ENCODE results near the gene ALKBH6. TPM values are rescaled to one million over a fixed set of nuclear protein-coding genes. Genes with fewer than 3 reads are reported as not detected.

ALKBH6 gene
- total and polyA plus RNA-seq, 4 donors, result 10.3 to 25.6 (median 14.6) TPM

Other genes with a start within 250 kb of the ALKBH6 start
- gene ARHGAP33, start 238.6 kb downstream of the ALKBH6 start, total RNA-seq, result 10 to 100 TPM; 12.3 to 27.8 TPM
- gene ARHGAP33, start 238.6 kb downstream of the ALKBH6 start, polyA plus RNA-seq, result 10 to 100 TPM in 1 of 2 donors, 1 to 10 TPM in 1; 1.9 to 22.1 TPM
- gene PRODH2, start 201.4 kb downstream of the ALKBH6 start, total RNA-seq, result not detected
- not detected for gene PRODH2, start 201.4 kb downstream of the ALKBH6 start, polyA plus RNA-seq
- not detected for gene NPHS1, start 161.7 kb downstream of the ALKBH6 start, total RNA-seq
- gene NPHS1, start 161.7 kb downstream of the ALKBH6 start, polyA plus RNA-seq, result not detected
- not detected for gene KIRREL2, start 157.3 kb downstream of the ALKBH6 start, total RNA-seq
- under 1 TPM; 0.08 to 0.50 TPM for gene KIRREL2, start 157.3 kb downstream of the ALKBH6 start, polyA plus RNA-seq
- 10 to 100 TPM; 12.9 to 13.5 TPM for gene APLP1, start 145.6 kb downstream of the ALKBH6 start, total RNA-seq
- 10 to 100 TPM in 1 of 2 donors, 1 to 10 TPM in 1; 7.6 to 23.0 TPM for gene APLP1, start 145.6 kb downstream of the ALKBH6 start, polyA plus RNA-seq
- gene NFKBID, start 113.7 kb downstream of the ALKBH6 start, total RNA-seq, result 10 to 100 TPM; 18.9 to 19.4 TPM
- gene NFKBID, start 113.7 kb downstream of the ALKBH6 start, polyA plus RNA-seq, result 10 to 100 TPM in 1 of 2 donors, 1 to 10 TPM in 1; 2.9 to 10.4 TPM
- gene HCST, start 111.7 kb downstream of the ALKBH6 start, total RNA-seq, result 10 to 100 TPM; 18.7 TPM
- 10 to 100 TPM in 1 of 2 donors, 1 to 10 TPM in 1; 7.3 to 20.9 TPM for gene HCST, start 111.7 kb downstream of the ALKBH6 start, polyA plus RNA-seq
- gene TYROBP, start 105.9 kb downstream of the ALKBH6 start, total RNA-seq, result 100 to 1,000 TPM in 1 of 2 donors, 10 to 100 TPM in 1; 98.9 to 117 TPM
- gene TYROBP, start 105.9 kb downstream of the ALKBH6 start, polyA plus RNA-seq, result 100 to 1,000 TPM in 1 of 2 donors, 10 to 100 TPM in 1; 48.8 to 327 TPM
- 10 to 100 TPM; 14.5 to 15.1 TPM for gene LRFN3, start 77.8 kb downstream of the ALKBH6 start, total RNA-seq
- gene LRFN3, start 77.8 kb downstream of the ALKBH6 start, polyA plus RNA-seq, result 1 to 10 TPM; 2.0 to 6.1 TPM
- gene SDHAF1, start 19.0 kb downstream of the ALKBH6 start, total RNA-seq, result 10 to 100 TPM; 11.6 to 16.6 TPM
- 10 to 100 TPM; 11.1 to 26.1 TPM for gene SDHAF1, start 19.0 kb downstream of the ALKBH6 start, polyA plus RNA-seq
- gene SYNE4, start 5.4 kb downstream of the ALKBH6 start, total RNA-seq, result 1 to 10 TPM; 1.0 to 1.4 TPM
- 1 to 10 TPM in 1 of 2 donors, not detected in 1; 2.3 TPM for gene SYNE4, start 5.4 kb downstream of the ALKBH6 start, polyA plus RNA-seq
- 10 to 100 TPM; 35.1 to 37.1 TPM for gene CLIP3, start 18.7 kb upstream of the ALKBH6 start, total RNA-seq
- gene CLIP3, start 18.7 kb upstream of the ALKBH6 start, polyA plus RNA-seq, result 10 to 100 TPM in 1 of 2 donors, 1 to 10 TPM in 1; 8.9 to 22.2 TPM
- 1 to 10 TPM; 1.8 to 4.1 TPM for gene THAP8, start 40.1 kb upstream of the ALKBH6 start, total RNA-seq
- gene THAP8, start 40.1 kb upstream of the ALKBH6 start, polyA plus RNA-seq, result 1 to 10 TPM; 2.9 to 3.6 TPM
- 1 to 10 TPM in 1 of 2 donors, under 1 TPM in 1; 0.45 to 1.3 TPM for gene WDR62, start 40.7 kb upstream of the ALKBH6 start, total RNA-seq
- gene WDR62, start 40.7 kb upstream of the ALKBH6 start, polyA plus RNA-seq, result under 1 TPM; 0.25 to 0.26 TPM
- not detected for gene OVOL3, start 96.9 kb upstream of the ALKBH6 start, total RNA-seq
- not detected for gene OVOL3, start 96.9 kb upstream of the ALKBH6 start, polyA plus RNA-seq
- 10 to 100 TPM; 33.7 to 48.1 TPM for gene POLR2I, start 100.7 kb upstream of the ALKBH6 start, total RNA-seq
- gene POLR2I, start 100.7 kb upstream of the ALKBH6 start, polyA plus RNA-seq, result 10 to 100 TPM; 56.7 to 96.0 TPM
- 100 to 1,000 TPM; 121 to 123 TPM for gene TBCB, start 101.3 kb upstream of the ALKBH6 start, total RNA-seq
- 100 to 1,000 TPM; 131 to 220 TPM for gene TBCB, start 101.3 kb upstream of the ALKBH6 start, polyA plus RNA-seq
- 100 to 1,000 TPM; 521 to 538 TPM for gene CAPNS1, start 125.9 kb upstream of the ALKBH6 start, total RNA-seq
- gene CAPNS1, start 125.9 kb upstream of the ALKBH6 start, polyA plus RNA-seq, result 100 to 1,000 TPM; 488 to 543 TPM
- 100 to 1,000 TPM; 127 to 172 TPM for gene COX7A1, start 138.2 kb upstream of the ALKBH6 start, total RNA-seq
- gene COX7A1, start 138.2 kb upstream of the ALKBH6 start, polyA plus RNA-seq, result 100 to 1,000 TPM; 191 to 244 TPM
- 1 to 10 TPM; 7.4 to 8.0 TPM for gene ZNF565, start 200.5 kb upstream of the ALKBH6 start, total RNA-seq
- 1 to 10 TPM; 1.6 to 2.6 TPM for gene ZNF565, start 200.5 kb upstream of the ALKBH6 start, polyA plus RNA-seq
- 10 to 100 TPM; 44.3 to 44.8 TPM for gene ZNF146, start 200.9 kb upstream of the ALKBH6 start, total RNA-seq
- 10 to 100 TPM; 26.7 to 40.1 TPM for gene ZNF146, start 200.9 kb upstream of the ALKBH6 start, polyA plus RNA-seq

Measured in aorta (tissue), 4 donors.